ENCODE measurements around the gene PANK4.

PANK4 gene

DNA sequence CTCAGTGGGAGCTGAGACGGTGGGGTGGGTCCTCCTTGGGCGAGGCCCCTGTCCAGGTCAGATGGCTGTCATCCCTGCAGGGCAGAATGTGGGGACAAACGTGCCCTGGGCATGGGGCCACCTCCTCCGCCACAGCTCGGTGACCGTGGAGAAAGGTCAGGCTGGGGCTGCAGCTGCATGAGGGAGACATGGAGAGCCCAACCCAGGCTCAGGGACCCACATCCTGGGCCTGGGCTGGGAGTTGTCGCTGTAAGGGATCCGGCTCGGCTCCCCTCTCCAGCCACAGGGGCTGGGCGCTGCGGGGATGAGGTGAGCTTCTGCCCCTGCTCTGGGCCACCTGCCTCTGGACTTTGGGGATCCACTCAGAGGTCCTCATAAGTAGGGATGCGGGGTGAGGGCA lies 50.8 kb downstream of the PANK4 start:
- DNase-seq (ENCODE audit: low read depth), result no peak
- in situ Hi-C loops (cut with HindIII; ENCODE audit: low sequenced_read_pairs), result no loop called here
- H3K4me3 ChIP-seq (ENCODE audit: low read depth, low read length), result no peak overlapping the region
- TF ChIP-seq CTCF (IDR thresholded peaks at IDR 0.05; ENCODE audit: low read depth, low read length, missing control alignments), result no peak

GRCh38 chr1:2474933-2475371 lies 51.4 kb downstream of the PANK4 start:
- in situ Hi-C loops (cut with HindIII; ENCODE audit: low sequenced_read_pairs), result no loop called here
- no peak for TF ChIP-seq CTCF (IDR thresholded peaks at IDR 0.05; ENCODE audit: low read depth, low read length, missing control alignments)
- DNase-seq (ENCODE audit: low read depth), result no peak
- no peak overlapping the region for H3K4me3 ChIP-seq (ENCODE audit: low read depth, low read length)

DNA sequence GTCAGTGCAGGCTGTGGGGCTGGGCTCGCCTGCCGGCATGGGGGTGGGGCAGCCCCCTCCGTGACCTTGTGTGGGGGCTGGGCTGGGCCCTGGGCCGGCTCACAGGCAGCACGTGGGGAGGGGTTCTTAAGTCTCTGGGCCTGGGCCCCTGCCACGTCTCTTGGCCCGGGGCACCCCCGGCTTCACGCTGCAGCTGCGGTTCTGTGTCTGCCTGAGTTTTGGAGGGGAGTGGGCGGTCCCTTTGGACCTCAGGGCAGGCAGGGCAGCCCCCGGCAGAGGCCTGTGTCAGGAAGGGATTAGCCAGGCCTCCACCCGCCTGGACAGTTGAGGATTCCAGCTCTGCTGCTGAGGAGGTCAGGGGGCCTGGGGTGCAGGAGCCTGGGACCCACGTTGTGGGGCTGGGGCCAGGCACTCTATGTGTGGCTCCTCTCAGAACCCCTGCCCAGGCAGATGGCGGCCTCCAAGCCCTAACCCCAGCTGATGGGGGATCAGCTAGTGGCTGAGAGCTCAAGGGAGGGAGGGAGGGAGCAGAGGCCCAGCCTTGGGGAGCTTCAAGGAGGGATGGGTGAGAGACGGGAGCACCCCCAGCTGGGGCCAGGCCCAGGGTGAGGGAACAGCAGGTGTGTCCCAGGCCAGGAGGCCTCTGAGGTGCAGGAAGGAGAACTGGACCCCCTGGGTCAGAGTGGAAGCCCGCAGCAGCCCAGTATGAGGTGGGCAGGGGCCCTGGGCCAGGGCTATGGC lies 52.1 kb downstream of the PANK4 start:
- in situ Hi-C loops (cut with HindIII; ENCODE audit: low sequenced_read_pairs), result no loop called here
- no peak overlapping the region for H3K4me3 ChIP-seq (ENCODE audit: low read depth, low read length)
- no peak for DNase-seq (ENCODE audit: low read depth)
- no peak for TF ChIP-seq CTCF (IDR thresholded peaks at IDR 0.05; ENCODE audit: low read depth, low read length, missing control alignments)

DNA sequence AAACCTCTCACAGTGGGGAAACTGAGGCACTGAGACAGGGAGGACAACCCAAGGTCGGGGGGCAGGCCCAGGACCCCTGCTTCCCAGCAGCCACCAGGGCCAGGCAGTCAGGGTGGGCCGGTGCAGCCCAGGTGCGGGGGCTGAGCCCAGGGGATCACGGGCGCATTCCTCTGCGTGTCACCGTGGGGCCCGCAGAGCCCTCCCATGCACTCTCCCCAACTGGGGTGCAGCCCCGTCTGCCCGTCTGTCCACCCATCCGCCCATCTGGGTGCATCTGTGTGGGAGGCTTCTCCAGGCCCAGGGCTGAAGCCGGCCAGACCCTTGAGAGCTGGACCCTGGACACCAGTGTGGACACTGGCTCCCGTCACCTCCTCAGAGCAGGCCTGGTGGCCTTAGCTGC lies 53.2 kb downstream of the PANK4 start:
- TF ChIP-seq CTCF (IDR thresholded peaks at IDR 0.05; ENCODE audit: low read depth, low read length, missing control alignments), result no peak
- in situ Hi-C loops (cut with HindIII; ENCODE audit: low sequenced_read_pairs), result no loop called here
- no peak for DNase-seq (ENCODE audit: low read depth)
- H3K4me3 ChIP-seq (ENCODE audit: low read depth, low read length), result no peak overlapping the region

- in situ Hi-C loops (cut with HindIII; ENCODE audit: low sequenced_read_pairs), result no loop called here
- H3K4me3 ChIP-seq (ENCODE audit: low read depth, low read length), result no peak overlapping the region
- no peak for TF ChIP-seq CTCF (IDR thresholded peaks at IDR 0.05; ENCODE audit: low read depth, low read length, missing control alignments)
- no peak for DNase-seq (ENCODE audit: low read depth)
Observed at GRCh38 chr1:2472561-2473177, 53.7 kb downstream of the PANK4 start.

DNA sequence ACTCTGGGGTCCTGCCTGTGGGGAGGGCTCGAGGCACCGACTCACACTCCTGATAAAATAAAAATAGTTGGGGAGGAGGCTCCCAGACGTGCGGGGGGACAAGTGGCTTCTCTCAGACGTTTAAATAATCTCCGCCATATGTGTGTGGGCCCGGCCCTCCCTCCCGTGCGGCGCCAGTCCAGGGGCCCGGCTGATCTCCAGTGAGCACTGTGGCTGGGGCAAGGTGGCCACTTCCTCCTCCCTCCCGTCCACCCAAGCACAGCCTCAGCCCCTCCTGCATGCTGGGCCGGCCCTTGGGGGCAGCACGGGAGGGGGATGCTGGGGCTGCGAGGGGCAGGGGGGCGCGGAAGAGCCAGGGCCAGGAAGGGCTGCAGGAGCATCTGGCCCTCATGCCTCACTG lies 54.3 kb downstream of the PANK4 start:
- in situ Hi-C loops (cut with HindIII; ENCODE audit: low sequenced_read_pairs), result no loop called here
- no peak for TF ChIP-seq CTCF (IDR thresholded peaks at IDR 0.05; ENCODE audit: low read depth, low read length, missing control alignments)
- H3K4me3 ChIP-seq (ENCODE audit: low read depth, low read length), result no peak overlapping the region
- DNase-seq (ENCODE audit: low read depth), result no peak
